GM12872 (cell line): Measurements from ENCODE around the gene PCNP.

Experiments used
- TF ChIP-seq, protein P1 (sequence below): IDR thresholded peaks from 3 replicates; pipeline ENCODE4 v1.5.1; 2011; ENCODE audit warnings: low read depth, mild to moderate bottlenecking, low read length, moderate library complexity; ENCODE audit not compliant: insufficient read depth

Gene PCNP

DNA sequence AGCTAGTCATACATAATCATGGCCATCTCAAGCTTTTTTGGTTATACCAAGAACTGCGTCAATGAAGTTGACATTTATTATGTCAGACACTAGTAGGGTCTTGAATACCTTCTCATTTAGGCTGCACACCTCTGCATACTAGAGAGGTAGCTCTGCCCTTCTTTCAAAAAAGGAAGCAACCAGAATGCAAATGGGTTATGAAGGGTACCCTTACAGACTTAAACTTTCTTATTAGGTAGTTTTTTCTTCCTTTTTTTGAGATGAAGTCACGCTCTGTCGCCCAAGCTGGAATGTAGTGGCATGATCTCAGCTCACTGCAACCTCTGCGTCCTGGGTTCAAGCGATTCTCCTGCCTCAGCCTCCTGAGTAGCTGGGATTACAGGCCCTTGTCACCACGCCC, 3.3 kb downstream of the PCNP start:
- TF ChIP-seq, protein P1, sequence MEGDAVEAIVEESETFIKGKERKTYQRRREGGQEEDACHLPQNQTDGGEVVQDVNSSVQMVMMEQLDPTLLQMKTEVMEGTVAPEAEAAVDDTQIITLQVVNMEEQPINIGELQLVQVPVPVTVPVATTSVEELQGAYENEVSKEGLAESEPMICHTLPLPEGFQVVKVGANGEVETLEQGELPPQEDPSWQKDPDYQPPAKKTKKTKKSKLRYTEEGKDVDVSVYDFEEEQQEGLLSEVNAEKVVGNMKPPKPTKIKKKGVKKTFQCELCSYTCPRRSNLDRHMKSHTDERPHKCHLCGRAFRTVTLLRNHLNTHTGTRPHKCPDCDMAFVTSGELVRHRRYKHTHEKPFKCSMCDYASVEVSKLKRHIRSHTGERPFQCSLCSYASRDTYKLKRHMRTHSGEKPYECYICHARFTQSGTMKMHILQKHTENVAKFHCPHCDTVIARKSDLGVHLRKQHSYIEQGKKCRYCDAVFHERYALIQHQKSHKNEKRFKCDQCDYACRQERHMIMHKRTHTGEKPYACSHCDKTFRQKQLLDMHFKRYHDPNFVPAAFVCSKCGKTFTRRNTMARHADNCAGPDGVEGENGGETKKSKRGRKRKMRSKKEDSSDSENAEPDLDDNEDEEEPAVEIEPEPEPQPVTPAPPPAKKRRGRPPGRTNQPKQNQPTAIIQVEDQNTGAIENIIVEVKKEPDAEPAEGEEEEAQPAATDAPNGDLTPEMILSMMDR: no peak

DNA sequence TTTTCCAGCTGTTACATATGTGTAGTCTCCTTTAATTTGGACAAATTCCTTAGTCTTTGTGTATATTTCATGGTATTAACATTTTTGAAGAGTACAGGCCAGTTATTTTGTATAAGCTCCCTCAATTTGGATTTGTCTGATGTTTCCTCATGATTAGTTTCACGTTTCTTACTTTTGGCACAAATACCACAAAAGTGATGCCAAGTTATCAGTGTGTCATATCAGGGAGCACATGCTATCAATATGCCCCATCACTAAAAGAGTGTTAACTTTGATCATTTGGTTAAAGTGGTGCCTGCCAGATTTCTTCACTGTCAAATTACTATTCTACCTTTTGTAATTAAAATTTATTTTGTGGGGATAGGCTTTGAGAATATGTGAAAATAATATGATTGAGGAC, 14.6 kb downstream of the PCNP start:
- TF ChIP-seq, protein P1: no peak

DNA sequence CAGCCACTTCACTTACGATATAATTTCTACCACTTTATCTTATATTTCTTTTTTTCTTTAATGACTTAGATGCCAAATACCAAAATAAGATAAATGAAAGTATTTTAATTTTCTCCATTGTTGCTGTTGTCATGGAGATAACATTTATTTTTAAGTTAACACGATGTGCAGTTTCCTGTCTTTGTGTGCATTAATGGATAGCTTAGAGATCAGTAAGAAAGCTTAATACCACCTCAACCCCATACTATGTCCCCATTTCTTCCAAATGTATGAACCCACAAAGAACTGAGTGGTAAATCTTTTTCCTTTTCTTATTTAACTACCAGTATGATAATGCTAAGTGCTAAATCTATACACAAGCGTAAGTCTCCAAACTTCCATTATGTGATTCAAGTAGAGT, 17.1 kb downstream of the PCNP start:
- TF ChIP-seq, protein P1: no peak

DNA sequence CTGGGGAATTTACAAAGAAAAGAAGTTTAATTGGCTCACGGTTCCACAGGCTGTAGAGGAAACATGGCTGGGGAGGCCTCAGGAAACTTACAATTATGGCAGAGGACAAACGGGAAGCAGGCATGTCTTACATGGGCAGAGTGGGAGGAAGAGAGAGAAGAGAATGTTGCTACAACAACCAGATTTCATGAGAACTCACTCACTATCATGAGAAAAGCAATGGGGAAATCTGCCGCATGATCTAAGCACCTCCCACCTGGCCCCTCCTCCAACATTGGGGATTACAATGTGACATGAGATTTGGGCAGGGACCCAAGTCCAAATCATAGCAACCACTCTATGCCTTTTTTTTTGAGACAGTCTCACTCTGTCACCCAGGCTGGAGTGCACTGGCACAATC, 28.8 kb downstream of the PCNP start:
- TF ChIP-seq, protein P1: no peak

DNA sequence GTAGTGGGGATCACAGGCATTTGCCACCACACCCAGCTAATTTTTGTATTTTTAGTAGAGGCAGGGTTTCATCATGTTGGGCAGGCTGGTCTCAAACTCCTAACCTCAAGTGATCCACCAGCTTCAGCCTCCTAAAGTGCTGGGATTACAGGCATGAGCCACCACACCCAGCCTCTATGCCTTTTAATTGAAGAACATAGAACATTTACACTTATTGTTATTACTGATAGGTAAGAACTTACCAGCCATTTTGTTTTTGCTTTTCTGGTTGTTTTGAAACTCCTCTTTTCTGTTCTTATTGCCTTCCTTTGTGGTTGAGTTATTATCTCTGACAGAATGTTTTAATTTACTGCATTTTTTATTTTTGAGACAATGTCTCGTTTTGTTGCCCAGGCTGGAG, 29.2 kb downstream of the PCNP start:
- TF ChIP-seq, protein P1: no peak

DNA sequence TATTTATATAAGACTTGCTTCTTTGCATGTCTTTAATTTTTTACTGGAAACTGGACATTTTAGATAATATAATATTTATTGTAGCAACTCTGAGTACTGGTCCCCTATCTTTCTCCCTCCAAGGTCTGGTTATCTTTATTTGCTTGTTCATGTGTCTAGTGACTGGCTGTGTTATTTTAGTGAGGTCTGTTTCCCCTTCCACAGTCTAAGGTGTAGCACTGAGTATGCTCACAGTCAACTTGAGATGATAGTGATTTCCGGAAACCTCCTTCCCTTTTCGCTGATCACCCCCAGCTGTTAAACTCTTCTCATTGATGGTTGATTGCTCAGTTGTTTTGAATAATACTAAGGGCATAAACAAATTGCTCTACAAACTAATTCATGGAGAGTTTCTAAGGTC, 37.0 kb downstream of the PCNP start:
- TF ChIP-seq, protein P1: no peak

DNA sequence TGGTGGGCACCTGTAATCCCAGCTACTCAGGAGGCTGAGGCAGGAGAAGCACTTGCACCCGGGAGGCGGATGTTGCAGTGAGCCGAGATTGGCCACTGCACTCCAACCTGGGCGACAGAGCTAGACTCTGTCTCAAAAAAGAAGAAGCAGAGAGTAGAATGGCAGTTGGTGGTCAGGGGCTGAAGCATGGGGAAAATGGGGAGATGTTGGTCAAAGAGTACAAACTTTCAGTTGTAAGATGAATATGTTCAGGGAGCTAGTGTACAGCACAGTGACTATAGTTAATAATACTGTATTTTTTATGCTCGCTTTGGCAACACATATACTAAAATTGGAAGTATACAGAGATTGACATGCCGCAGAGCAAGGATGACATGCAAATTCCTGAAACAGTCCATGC, 41.5 kb downstream of the PCNP start:
- TF ChIP-seq, protein P1: no peak

DNA sequence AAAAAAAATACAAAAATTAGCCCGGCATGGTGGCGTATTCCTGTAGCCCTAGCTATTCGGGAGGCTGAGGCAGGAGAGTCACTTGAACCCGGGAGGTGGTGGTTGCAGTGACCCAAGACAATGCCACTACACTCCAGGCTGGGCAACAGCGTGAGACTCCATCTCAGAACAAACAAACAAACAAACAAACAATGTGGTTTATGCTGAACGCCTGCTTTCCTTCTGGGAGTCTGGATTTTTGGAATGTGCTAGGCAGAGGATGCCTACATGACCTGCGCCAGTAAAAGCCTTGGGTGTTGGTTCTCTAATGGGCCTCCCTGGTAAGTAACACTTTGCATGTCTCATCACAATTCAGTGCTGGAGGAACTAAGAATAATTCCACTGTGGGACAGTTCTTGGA, 43.5 kb downstream of the PCNP start:
- TF ChIP-seq, protein P1: no peak
